ENCODE measurements around the gene PHF20.
"Not testable (repeated sequence)": the region's sequence is repeated elsewhere in the genome, so short reads cannot be mapped to it uniquely, and the experiment has no call there.

GRCh38 chr20:35996492-35996891 lies 224.7 kb downstream of the PHF20 start:
- not testable (repeated sequence) for TF ChIP-seq CTCF (conservative IDR thresholded peaks at IDR 0.05 in 1 of 2, IDR thresholded peaks at IDR 0.05 in 1 of 2; ENCODE audit: extremely low read depth in 1 of 2, insufficient read depth in 1 of 2, low read depth in 1 of 2, low read length in 2 of 2); EZH2 (IDR thresholded peaks at IDR 0.05; ENCODE audit: borderline replicate concordance, low read length)
